SH-SY5Y (cell line): ENCODE results near the gene SLC38A6.

Source experiments
- GATA2 ChIP-seq: IDR thresholded peaks from 2 replicates; pipeline ENCODE4 v1.6.1; 2011; ENCODE audit warnings: mild to moderate bottlenecking, low read depth, low read length
- GATA3 ChIP-seq: IDR thresholded peaks from 2 replicates; pipeline ENCODE4 v1.6.1; 2011; ENCODE audit warnings: low read depth, mild to moderate bottlenecking, low read length, moderate library complexity

GRCh38 chr14:61072442-61072841 lies 91.4 kb downstream of the SLC38A6 start:
- TF ChIP-seq GATA2 (peak; percentile 44; the same call in 1 of the 2 replicates), GATA3 (peak; percentile 62; the same call in 1 of the 2 replicates)
